Measurements from ENCODE around the gene ZYG11B. TPM values are rescaled to one million over a fixed set of nuclear protein-coding genes. Genes with fewer than 3 reads are reported as not detected.

The ZYG11B gene
- total and polyA plus RNA-seq, 9 of the 15 experiments (the other 6 are each of a cell fraction or from before 2014, with no cell fraction given): 4.9 to 22.2 (median 12.2) TPM

DNA sequence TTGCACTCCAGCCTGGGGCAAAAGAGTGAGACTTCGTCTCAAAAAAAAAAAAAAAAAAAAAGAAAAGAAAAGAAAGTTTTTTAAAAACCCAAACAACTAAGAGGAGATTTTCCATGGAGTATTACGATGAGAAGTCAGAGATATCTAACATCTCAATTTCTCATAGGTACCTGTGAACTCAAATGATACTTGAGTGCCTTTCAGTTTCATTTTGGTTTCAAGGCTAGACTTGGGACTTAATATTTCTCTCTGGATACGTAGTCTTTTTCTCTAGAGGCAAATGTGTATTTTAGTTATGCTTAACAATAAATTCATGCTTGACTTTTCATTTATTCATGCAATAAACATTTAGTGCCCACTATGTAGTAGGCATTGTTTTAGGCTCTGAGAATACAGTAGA lies 15.0 kb downstream of the ZYG11B start:
- no peaks in the 10 kb centered on the region for H3K36me3 ChIP-seq (ENCODE audit: control insufficient read depth, insufficient read depth, low read length)
- BruUV-seq (replicated peaks): no TSS peak
- H3K27ac ChIP-seq (ENCODE audit: extremely low read depth, low read depth, low read length): no peak overlapping the region
- no peaks in the 10 kb centered on the region for H3K27me3 ChIP-seq (ENCODE audit: control insufficient read depth in 2 of 2, insufficient read depth in 2 of 2, low read length in 2 of 2)
- no peak overlapping the region for H2AFZ ChIP-seq (ENCODE audit: low read depth, low read length)
- intact Hi-C loops (cut with micrococcal nuclease) (no loop called here), in situ Hi-C loops (cut with MboI) (no loop called here)
- no peak for DNase-seq (ENCODE audit: extremely low read depth in 1 of 4, low spot score in 3 of 4)
- H3K4me1 ChIP-seq (replicated peaks in 1 of 2; ENCODE audit: control insufficient read depth in 2 of 2, insufficient read depth in 2 of 2, low read length in 2 of 2): peaks cover 12 to 13% of the 10 kb centered on the region in 2 experiments; a peak in 4 of 5 replicates
- H3K4me3 ChIP-seq: no peak overlapping the region
- 78% methylated on average over 2 of the region's 3 CpGs for WGBS (ENCODE audit: insufficient coverage, low coverage, missing lambda C conversion rate)
- FAIRE-seq: no peak
- H3K79me2 ChIP-seq (ENCODE audit: control insufficient read depth, insufficient read depth, low read length): peaks cover 17% of the 10 kb centered on the region; the same call in 1 of the 3 replicates
- TF ChIP-seq FOXK1 (CRISPR knock-in tag; IDR thresholded peaks at IDR 0.05; ENCODE audit: borderline replicate concordance): no peak
- no peak for TF ChIP-seq KDM4B (IDR thresholded peaks at IDR 0.05; ENCODE audit: borderline replicate concordance in 2 of 2, low read depth in 1 of 2)
- no peak for TF ChIP-seq ZNF589 (CRISPR knock-in tag; IDR thresholded peaks at IDR 0.05; ENCODE audit: low read depth)
- TF ChIP-seq BDP1 (IDR thresholded peaks at IDR 0.05; ENCODE audit: insufficient read depth, insufficient read length): no peak
- no peak for TF ChIP-seq TAF9B (IDR thresholded peaks at IDR 0.05; ENCODE audit: partially characterized antibody)
- TF ChIP-seq SRSF7 (optimal IDR thresholded peaks at IDR 0.05; ENCODE audit: low read depth, low read length): no peak
- TF ChIP-seq TSC22D4 (tag; IDR thresholded peaks at IDR 0.05): no peak
- TF ChIP-seq, protein P1, sequence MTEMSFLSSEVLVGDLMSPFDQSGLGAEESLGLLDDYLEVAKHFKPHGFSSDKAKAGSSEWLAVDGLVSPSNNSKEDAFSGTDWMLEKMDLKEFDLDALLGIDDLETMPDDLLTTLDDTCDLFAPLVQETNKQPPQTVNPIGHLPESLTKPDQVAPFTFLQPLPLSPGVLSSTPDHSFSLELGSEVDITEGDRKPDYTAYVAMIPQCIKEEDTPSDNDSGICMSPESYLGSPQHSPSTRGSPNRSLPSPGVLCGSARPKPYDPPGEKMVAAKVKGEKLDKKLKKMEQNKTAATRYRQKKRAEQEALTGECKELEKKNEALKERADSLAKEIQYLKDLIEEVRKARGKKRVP (CRISPR knock-in tag; IDR thresholded peaks at IDR 0.05): no peak
- TF ChIP-seq CEBPG (CRISPR knock-in tag; IDR thresholded peaks at IDR 0.05): no peak
- no peak for TF ChIP-seq CEBPG (tag; conservative IDR thresholded peaks at IDR 0.05 in 1 of 2, IDR thresholded peaks at IDR 0.05 in 1 of 2)
- no peak for TF ChIP-seq CXXC5 (CRISPR knock-in tag; IDR thresholded peaks at IDR 0.05)
- no peak for TF ChIP-seq ZNF165 (CRISPR knock-in tag; IDR thresholded peaks at IDR 0.05; ENCODE audit: borderline replicate concordance)
- TF ChIP-seq ZNF24 (IDR thresholded peaks at IDR 0.05): no peak
- ChIA-PET POLR2A (interaction anchor here (2.1 kb wide), 1 partner anchor 10 kb away, joined by 4 read pairs; no protein-coding TSS in a partner anchor), CTCF (ENCODE audit: low intra/inter-chr PET ratio) (no interaction called here)
- no peaks in the 10 kb centered on the region for H4K20me1 ChIP-seq (replicated peaks; ENCODE audit: control insufficient read depth, insufficient read depth, low read length)
- no peak overlapping the region for H3K4me2 ChIP-seq (ENCODE audit: insufficient read depth, low read length)
- ATAC-seq: no peak
- H3K9me3 ChIP-seq (replicated peaks; ENCODE audit: control insufficient read depth, insufficient read depth, low read depth, low read length): no peaks in the 10 kb centered on the region
- H3K9me1 ChIP-seq (ENCODE audit: control insufficient read depth, insufficient read depth, low read length): no peaks in the 10 kb centered on the region
- no peak overlapping the region for H3K9ac ChIP-seq (ENCODE audit: insufficient read depth in 1 of 2, low read depth in 2 of 2, low read length in 2 of 2)

Data from K562 (cell line).